Lung microvascular endothelial cell (primary cell): ENCODE measurements around the gene FOLR3. TPM values are rescaled to one million over a fixed set of nuclear protein-coding genes. Genes with fewer than 3 reads are reported as not detected.
"Not testable (repeated sequence)": the region's sequence is repeated elsewhere in the genome, so short reads cannot be mapped to it uniquely, and the experiment has no call there.

Experiments
- DNase-seq, 2 donors: peaks; one replicate each; pipeline versions ENCODE4 v3.0.0 to v3.0.0-alpha.2; 2010; ENCODE audit warnings: low read depth in 2 of 2
- total RNA-seq: library from RNA; depleted of rRNA; stranded (reverse); fragments of >200 nt; gene quantifications from 2 replicates; pipeline ENCODE4 v1.2.1, GENCODE V29; 2014

Gene FOLR3
- total RNA-seq: not detected in 2 replicates

GRCh38 chr11:72135473-72135872 lies at the start of gene FOLR3:
Gene FOLR3, plus strand, starts transcription at chr11:72135725. Its CDS starts 228 bp downstream, at chr11:72135953.
- DNase-seq: not testable (repeated sequence)

- no peak for DNase-seq
Observed at GRCh38 chr11:72088076-72088808, 47.3 kb upstream of the FOLR3 start.

- peak; percentile 66 to 69 for DNase-seq
Observed at GRCh38 chr11:72091292-72091691, 44.2 kb upstream of the FOLR3 start.

- DNase-seq: no peak
Observed at GRCh38 chr11:72098741-72099140, 36.8 kb upstream of the FOLR3 start.

- no peak for DNase-seq
Observed at GRCh38 chr11:72100009-72100408, 35.5 kb upstream of the FOLR3 start.

GRCh38 chr11:72100462-72100861 lies 35.1 kb upstream of the FOLR3 start:
- DNase-seq: no peak

GRCh38 chr11:72102162-72102561 lies 33.4 kb upstream of the FOLR3 start:
- no peak for DNase-seq

GRCh38 chr11:72102631-72102945 lies 32.9 kb upstream of the FOLR3 start:
- DNase-seq: no peak

GRCh38 chr11:72102946-72103753 lies 32.4 kb upstream of the FOLR3 start, which contains the start of gene LAMTOR1:
Gene LAMTOR1, minus strand, starts transcription at chr11:72103297. Its CDS starts 73 bp downstream, at chr11:72103224.
- DNase-seq: peak; percentile 99 to 100

- DNase-seq: no peak
Observed at GRCh38 chr11:72103754-72104167, 31.8 kb upstream of the FOLR3 start.

GRCh38 chr11:72105888-72106287 lies 29.6 kb upstream of the FOLR3 start, which contains the start of gene TOMT:
Gene TOMT, plus strand, starts transcription at chr11:72105924. Its CDS starts 28 bp downstream, at chr11:72105952.
- DNase-seq: no peak

GRCh38 chr11:72111300-72112142 lies 24.0 kb upstream of the FOLR3 start:
- no peak for DNase-seq

GRCh38 chr11:72112143-72112977 lies 23.2 kb upstream of the FOLR3 start, which contains the start of gene ANAPC15:
Gene ANAPC15, minus strand, starts transcription at chr11:72112695. Its CDS starts 1,419 bp downstream, at chr11:72111276.
- DNase-seq: peak; percentile 100

- peak in 1 of 2 donors; percentile 29 for DNase-seq
Observed at GRCh38 chr11:72112978-72113808, 22.3 kb upstream of the FOLR3 start.

- DNase-seq: no peak
Observed at GRCh38 chr11:72114570-72114969, 21.0 kb upstream of the FOLR3 start.

- DNase-seq: no peak
Observed at GRCh38 chr11:72116019-72116755, 19.3 kb upstream of the FOLR3 start.

GRCh38 chr11:72119198-72119597 lies 16.3 kb upstream of the FOLR3 start:
- no peak for DNase-seq

GRCh38 chr11:72120930-72121329 lies 14.6 kb upstream of the FOLR3 start:
- DNase-seq: no peak

- no peak for DNase-seq
Observed at GRCh38 chr11:72122607-72123006, 12.9 kb upstream of the FOLR3 start.
